NCI-H2107 (cell line): ENCODE measurements around the gene BTG1.

ENCODE experiments used
- DNase-seq: peaks from one replicate; lab custom pipeline; 2025; lab: John Stamatoyannopoulos, UW

Gene BTG1

DNA sequence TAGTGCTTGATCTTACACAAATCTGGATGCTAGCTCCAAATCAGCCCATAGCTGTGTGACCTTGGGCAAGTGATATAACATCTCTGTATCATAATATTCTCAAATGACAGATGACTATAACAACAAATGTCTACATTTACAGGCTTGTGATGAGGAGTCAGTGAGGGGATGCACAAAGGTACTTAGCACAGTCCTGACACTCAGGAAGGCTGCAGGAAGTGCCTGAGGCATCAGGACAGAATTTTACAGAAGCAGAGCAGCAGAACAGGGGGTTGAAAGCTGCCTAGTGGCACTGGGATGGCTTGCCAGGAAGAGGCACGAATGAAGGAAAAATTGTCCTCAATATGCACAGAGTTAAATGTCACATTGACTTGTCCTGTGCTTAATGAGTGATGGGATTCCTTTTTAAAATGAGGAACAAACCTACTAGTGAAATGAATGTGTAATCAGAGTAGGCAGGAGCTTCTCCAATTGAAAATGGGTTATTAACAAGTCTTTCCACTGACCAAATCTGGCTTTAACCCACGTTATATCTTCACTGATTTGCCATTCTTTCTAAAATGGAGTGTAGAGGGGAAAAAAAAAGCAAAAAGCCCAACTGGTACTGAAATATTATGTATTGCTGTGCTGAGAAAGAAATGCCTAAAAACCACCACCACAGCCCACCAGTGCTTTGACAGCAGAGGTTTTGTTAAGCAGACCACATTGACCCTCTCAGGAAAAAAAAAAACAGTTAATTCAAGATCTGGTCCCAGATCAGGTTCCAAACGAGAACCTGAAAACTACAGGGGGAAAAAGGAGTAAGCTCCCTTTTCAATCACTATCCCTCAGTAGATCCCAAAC, 11.6 kb downstream of the BTG1 start:
- no peak for DNase-seq

DNA sequence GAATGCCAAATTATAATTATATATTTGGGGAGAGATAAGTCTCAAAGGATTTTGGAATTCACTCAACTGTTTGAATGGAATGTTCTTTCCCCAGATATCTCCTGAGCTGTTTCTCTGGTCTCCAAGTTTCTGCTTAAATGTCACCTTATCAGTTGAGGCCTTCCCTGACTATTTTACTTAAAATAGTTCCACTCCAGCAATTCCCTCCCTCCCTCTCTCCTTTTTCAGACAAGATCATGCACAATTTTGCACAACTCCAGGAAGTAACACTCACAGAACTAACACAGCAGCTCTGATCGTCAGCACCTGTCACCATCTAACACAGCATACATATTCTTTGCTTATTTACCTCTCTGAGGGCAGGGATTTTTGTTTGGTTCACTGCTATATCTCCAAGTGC, 12.5 kb downstream of the BTG1 start:
- no peak for DNase-seq

DNA sequence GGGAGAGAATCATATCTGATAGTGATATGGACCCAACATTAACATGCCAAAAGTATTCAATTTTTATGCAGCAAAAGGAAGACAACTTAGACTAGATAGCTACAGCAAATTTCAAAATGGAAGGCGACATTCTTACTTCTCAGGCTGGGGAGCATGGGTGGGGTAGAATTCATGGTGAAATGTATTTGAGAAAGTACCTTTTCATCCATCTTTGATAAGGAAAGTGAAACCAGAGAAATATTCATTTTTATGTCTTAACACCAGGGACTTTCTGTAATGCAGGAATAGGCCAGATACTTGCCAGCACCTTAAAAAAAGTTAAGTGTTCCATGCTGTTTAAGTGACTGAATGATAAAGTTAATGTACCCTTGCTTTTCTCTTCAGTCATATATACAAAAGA, 13.4 kb downstream of the BTG1 start:
- DNase-seq, result no peak

GRCh38 chr12:92130999-92131398, 14.6 kb downstream of the BTG1 start:
- DNase-seq, result no peak

DNA sequence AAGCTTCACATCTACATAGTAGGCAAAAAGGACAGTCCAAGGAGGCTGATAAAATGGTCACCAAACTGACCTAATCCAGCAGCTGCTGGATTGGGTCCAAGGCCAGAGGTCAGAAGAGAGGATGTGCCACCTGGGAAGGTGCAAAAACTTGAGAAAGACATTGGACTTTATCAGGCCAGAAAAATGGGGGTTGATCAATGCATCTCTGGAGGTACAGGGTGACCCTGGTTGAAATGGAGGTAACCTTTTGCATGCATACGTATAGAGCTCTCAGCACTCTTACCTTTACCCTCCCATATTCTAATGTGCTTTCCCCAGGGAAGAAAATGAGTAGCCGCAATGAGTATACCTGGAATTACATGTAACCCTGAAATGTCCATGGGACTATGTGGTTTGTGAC, 16.0 kb downstream of the BTG1 start:
- DNase-seq, result no peak

DNA sequence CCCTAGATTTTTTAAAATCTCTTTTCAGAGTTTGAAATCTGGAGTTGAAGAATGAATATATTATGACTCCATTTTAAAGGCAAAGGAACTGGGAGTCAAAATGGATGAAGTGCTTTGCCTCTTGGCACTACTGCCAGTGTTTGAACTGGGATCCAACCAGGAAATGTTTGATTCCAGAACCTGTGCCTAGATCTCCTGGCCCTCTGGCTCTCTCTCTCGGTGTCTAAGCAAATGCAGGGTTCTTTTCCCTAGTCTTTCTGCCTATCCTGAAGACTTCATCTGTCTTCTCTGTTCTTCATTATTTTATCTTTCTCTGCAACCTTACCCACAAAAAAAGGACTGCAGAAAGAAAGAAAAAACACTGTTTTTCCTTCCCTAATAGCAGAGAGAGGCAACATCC, 17.0 kb downstream of the BTG1 start:
- no peak for DNase-seq

- DNase-seq, result no peak
Measured at GRCh38 chr12:92124689-92125029, 21.0 kb downstream of the BTG1 start.

- no peak for DNase-seq
Measured at GRCh38 chr12:92123780-92124688, 21.6 kb downstream of the BTG1 start.

DNA sequence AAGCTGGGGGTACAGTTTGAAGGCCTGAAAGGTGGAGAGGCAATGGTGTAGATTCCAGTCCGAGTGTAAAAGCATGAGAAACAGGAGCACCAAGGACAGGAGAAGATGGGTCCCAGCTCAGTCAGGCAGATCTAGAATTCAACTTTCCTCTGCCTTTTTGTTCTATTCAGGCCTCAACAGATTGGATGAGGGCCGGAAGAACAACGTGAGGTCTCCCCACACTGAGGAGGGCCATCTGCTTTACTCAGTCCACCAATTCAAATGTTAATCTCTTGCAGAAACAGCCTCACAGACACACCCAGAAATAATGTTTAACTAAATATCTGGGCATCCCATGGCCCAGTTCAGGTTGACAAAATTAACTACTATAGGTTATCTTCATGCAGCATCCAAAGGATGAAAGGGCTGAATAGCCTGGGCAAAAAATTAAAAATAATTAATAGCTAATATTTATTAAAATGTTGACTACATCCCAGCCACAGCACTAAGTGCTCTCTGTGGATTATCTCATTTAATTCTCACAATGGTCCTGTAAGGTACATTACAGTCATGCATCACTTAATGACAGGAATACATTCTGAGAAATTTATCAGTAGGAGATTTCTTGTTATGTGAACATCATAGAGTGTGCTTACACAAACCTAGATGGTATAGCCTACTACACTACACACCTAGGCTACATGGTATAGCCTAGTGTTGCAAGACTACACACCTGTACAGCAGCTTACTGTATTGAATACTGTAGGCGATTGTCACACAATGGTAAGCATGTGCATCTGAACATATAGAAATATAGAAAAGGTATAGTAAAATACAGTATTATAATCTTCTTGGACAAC, 22.5 kb downstream of the BTG1 start:
- no peak for DNase-seq

DNA sequence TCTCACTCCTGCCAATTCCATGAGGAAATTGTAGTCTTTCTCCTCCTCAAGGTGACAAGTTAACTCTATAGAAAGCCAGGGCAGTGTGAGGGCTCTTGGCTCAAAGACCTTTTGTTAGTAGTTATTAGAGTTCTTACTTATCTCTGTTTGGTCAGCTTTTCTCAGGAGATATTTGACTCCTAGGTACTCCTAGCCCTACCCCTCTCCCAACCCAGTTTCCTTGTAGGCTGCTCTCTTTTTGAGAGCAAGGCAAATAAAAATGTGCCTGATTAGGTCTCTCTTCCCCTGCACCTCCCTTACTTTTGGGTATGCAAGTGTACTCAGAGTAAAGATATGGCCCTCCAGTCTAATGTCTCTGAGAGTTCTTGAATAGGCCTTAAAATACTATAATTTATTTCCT, 23.8 kb downstream of the BTG1 start:
- no peak for DNase-seq

GRCh38 chr12:92118826-92119536, 26.7 kb downstream of the BTG1 start:
- DNase-seq, result no peak

DNA sequence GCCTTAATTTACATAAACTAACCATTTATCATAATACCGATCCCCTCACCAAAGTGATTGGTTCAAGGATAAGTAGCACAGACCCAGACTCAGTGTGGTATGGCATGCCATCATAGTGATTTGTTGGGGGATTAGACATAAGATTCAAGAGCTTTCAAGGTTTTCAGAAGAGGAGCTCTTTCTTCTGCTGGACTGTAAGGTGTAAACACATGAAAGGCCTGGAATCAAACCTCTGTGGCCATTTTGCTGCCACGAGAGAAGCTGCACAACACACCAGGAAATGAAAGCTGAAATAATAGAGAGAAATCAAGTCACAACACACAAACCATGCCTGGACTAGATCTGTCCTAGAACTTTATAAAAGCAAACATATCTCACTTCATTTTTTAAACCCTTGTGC, 30.8 kb downstream of the BTG1 start:
- DNase-seq, result no peak

DNA sequence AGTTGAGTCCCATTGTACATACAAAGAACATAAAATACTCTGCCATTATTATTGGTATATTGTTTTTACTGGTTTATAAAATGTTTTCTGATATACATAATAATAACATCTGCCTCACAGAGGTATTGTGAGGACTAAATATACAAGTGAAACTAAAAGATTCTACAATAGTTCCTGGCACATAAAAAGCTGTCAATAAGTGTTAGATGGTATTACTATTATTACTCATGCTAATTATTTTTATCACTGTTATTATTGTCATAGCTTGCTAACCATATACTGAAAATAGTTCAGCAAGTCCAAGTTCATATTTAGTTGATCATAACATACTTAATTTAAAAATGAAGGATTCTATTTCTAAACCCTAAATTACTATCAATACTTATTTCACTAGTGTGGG, 34.4 kb downstream of the BTG1 start:
- no peak for DNase-seq

DNA sequence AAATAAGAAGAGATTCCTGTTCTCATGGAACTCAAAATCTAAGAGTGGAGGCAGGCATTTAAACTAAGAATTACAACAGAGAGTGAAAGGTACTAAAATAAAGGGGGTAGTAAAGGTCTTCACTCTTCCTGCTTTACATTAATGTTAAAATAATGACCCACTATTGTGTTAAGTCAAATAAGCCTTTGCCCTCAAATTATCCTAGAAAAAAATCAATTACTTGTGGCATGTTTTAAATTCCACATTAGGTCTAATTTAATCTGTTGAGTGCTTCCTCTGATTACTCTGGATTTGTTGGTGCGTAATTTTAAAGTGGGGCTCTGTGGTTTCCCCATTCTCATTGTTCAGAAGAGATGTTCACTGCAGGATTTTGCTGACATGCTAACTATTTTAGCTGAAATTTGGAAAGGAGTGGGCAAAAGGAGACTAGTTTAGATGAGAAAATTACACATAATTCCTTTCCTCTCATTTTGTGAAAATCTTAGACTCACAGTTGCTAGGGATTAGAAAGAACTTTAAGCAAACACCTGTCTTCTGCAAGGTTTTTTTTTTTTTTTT, 35.5 kb downstream of the BTG1 start:
- no peak for DNase-seq

- no peak for DNase-seq
Measured at GRCh38 chr12:92109613-92110012, 36.0 kb downstream of the BTG1 start.

GRCh38 chr12:92108651-92109050, 37.0 kb downstream of the BTG1 start:
- peak; percentile 18 for DNase-seq

DNA sequence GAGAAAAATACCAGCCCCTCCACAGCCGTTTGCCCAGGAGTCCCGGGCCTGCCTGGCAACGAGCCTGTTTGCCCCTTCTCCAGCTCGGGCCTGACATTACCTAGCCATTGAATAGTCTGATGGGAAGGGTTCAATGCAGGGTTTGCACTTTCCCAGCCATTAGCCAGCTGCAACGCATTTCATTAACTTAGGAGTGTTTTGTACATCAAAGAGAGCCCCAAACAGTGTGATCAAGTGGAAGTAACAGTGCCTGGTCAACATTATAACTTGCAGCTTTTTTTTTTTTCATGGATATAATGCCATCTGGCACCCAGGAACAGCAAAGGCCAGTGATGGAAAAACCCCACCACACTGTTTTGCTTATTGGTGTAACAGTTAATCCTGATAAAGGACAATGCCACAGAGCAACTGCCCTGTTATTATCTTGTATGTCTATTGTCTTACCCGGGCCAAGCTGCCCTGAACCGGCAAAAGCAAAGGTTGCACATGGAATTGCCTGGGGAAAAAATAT, 38.0 kb downstream of the BTG1 start:
- DNase-seq, result peak; percentile 35

DNA sequence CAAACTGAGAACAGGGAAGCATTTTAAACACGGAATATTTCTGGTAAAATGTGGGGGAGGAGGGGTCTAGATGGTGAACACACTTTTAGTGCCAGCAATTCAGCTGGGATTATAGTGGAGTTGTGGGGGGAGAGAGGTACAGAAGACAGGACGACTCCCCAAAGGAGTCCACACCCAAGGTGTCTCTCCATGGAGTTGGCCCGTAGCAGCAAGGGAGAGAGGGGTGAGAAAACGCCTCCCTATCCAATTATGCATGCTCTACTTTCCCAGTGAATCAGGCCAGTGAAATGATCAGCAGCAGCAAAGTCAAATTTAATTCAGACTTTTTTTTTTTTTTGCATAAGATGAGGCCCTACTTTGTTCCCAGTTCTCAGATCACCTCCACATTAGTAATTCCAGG, 38.6 kb downstream of the BTG1 start:
- DNase-seq, result no peak

DNA sequence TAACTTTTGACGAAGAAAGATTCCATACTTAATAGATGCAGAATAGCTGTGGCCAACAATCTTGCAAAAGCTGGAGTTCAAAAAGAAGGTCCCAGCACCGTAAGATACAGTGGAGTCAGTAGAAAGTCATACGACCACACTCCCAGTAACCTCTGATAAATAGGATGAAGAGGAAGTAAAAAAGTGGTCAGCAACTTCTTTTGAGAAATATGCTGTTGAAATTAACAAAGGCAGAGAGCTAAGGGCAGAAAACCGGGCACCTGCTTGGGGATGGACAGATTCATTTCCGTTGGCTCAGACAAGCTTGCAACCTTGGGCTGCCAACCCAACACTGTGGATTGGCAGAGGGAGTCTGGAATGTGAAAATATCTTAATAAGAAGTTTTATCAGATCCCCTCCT, 40.0 kb downstream of the BTG1 start:
- no peak for DNase-seq

GRCh38 chr12:92105110-92105509, 40.5 kb downstream of the BTG1 start:
- DNase-seq, result no peak

DNA sequence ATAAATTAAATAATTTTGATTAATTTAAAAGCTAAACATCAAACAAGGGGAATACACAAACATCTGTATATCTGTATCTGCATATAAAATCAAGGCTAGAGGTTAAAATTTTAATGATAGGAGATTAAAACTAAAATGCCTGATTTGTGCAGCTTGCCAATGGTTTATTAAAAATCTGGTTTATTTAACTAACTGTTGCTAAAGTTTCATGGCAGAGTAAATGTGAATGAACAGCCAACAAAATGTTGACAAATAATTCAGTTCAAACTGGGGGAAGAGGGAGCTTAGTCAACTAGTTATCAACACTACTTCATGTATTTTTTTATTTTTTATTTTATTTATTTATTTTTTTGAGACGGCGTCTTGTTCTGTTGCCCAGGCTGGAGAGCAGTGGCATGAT, 43.0 kb downstream of the BTG1 start:
- no peak for DNase-seq
